Adrenal gland (tissue), 5 donors: Measurements from ENCODE around the gene EPHB1.

Source experiments
- POLR2A ChIP-seq, 2 donors: fragments of 450-650 bp; IDR thresholded peaks; one replicate each; pipeline ENCODE4 v1.6.1; 2017; ENCODE audit warnings: antibody characterized with exemption in 2 of 2, mild to moderate bottlenecking in 2 of 2, moderate library complexity in 1 of 2
- TF ChIP-seq, protein P1 (sequence below), 6 experiments: fragments of 450-650 bp in 4 of 6; fragments of 200-600 bp in 2 of 6; sonication (generic) in 1 of 6; IDR thresholded peaks; 1 replicate in 5 of 6; 2 replicates in 1 of 6; pipeline versions ENCODE4 v1.5.1 to v1.8.0; 2016 to 2021; ENCODE audit warnings: antibody characterized with exemption in 6 of 6, mild to moderate bottlenecking in 2 of 6, moderate library complexity in 1 of 6
- donor health status: DM: no; HTN: no; CAD: no.

DNA sequence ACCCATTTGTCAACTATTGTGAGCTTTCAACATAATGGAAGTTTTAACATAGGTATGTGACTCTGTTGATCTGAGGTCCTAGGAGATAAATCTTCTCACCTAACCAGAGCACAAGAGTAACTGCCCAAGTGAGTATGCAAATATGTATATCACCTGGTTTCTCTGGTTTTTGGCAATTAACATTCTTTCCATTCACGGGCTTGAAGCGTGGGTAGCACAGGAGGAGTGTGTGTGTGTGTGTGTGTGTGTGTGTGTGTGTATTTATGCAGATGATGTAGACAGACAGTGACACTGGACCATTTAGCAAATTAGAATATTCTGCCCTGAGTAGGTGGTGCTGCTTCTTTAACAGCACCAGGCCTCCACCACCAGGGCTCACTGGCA is 15.0 kb downstream of the EPHB1 start:
- TF ChIP-seq, protein P1, sequence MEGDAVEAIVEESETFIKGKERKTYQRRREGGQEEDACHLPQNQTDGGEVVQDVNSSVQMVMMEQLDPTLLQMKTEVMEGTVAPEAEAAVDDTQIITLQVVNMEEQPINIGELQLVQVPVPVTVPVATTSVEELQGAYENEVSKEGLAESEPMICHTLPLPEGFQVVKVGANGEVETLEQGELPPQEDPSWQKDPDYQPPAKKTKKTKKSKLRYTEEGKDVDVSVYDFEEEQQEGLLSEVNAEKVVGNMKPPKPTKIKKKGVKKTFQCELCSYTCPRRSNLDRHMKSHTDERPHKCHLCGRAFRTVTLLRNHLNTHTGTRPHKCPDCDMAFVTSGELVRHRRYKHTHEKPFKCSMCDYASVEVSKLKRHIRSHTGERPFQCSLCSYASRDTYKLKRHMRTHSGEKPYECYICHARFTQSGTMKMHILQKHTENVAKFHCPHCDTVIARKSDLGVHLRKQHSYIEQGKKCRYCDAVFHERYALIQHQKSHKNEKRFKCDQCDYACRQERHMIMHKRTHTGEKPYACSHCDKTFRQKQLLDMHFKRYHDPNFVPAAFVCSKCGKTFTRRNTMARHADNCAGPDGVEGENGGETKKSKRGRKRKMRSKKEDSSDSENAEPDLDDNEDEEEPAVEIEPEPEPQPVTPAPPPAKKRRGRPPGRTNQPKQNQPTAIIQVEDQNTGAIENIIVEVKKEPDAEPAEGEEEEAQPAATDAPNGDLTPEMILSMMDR (IDR thresholded peaks at IDR 0.05): no peak
- no peak for TF ChIP-seq POLR2A (IDR thresholded peaks at IDR 0.05)
